Keratinocyte (primary cell): ENCODE results near the gene HYDIN. TPM values are rescaled to one million over a fixed set of nuclear protein-coding genes. Genes with fewer than 3 reads are reported as not detected.

Experiments
- DNase-seq: peaks from one replicate; pipeline ENCODE4 v3.0.0-alpha.2; 2011; ENCODE audit warnings: low read depth, missing footprints, low spot score
- FAIRE-seq: peaks from 2 replicates; lab custom pipeline; 2011; peaks lifted over from hg19 to GRCh38; lab: Jason Lieb, UNC
- H2AFZ ChIP-seq: 2 replicates; pipeline ENCODE4 v1.6.0; 2012; ENCODE audit warnings: low read length, control low read depth, inconsistent platforms; ENCODE audit not compliant: control insufficient read depth
- H3K27ac ChIP-seq: 2 replicates; pipeline ENCODE4 v1.5.1; 2011; ENCODE audit warnings: low read length; ENCODE audit not compliant: control insufficient read depth, insufficient read depth
- H3K27me3 ChIP-seq: 3 replicates; pipeline ENCODE4 v1.6.0; 2011; ENCODE audit warnings: low read length; ENCODE audit not compliant: control insufficient read depth, insufficient read depth; ENCODE audit errors: extremely low read depth
- H3K36me3 ChIP-seq, 2 experiments: 2 replicates in 1 of 2; 3 replicates in 1 of 2; pipeline ENCODE4 v1.5.1; 2011; ENCODE audit warnings: low read length in 2 of 2, mild to moderate bottlenecking in 1 of 2; ENCODE audit not compliant: control insufficient read depth in 2 of 2, insufficient read depth in 2 of 2; ENCODE audit errors: extremely low read depth in 1 of 2
- H3K4me1 ChIP-seq: 3 replicates; pipeline ENCODE4 v1.5.1; 2011; ENCODE audit warnings: low read length; ENCODE audit not compliant: control insufficient read depth, insufficient read depth; ENCODE audit errors: extremely low read depth
- H3K4me2 ChIP-seq: 3 replicates; pipeline ENCODE4 v1.6.0; 2011; ENCODE audit warnings: low read depth, low read length; ENCODE audit not compliant: control insufficient read depth, insufficient read depth; ENCODE audit errors: extremely low read depth
- H3K4me3 ChIP-seq, 3 experiments: fragments of 200-600 bp in 1 of 3; sonication (generic) in 1 of 3; 2 replicates in 2 of 3; 3 replicates in 1 of 3; pipeline ENCODE4 v1.5.1; 2011 to 2016; ENCODE audit warnings: low read length in 3 of 3, mild to moderate bottlenecking in 3 of 3, control low read depth in 2 of 3, inconsistent platforms in 1 of 3, low read depth in 1 of 3, mixed read lengths in 1 of 3, mixed run types in 1 of 3, moderate library complexity in 1 of 3; ENCODE audit not compliant: control insufficient read depth in 2 of 3, insufficient read depth in 2 of 3; ENCODE audit errors: extremely low read depth in 1 of 3
- H3K79me2 ChIP-seq: 2 replicates; pipeline ENCODE4 v1.6.0; 2012; ENCODE audit warnings: low read length; ENCODE audit not compliant: control insufficient read depth, insufficient read depth
- H3K9ac ChIP-seq: 3 replicates; pipeline ENCODE4 v1.6.0; 2011; ENCODE audit warnings: low read length; ENCODE audit not compliant: control insufficient read depth, insufficient read depth; ENCODE audit errors: extremely low read depth
- H3K9me1 ChIP-seq: 3 replicates; pipeline ENCODE4 v1.6.0; 2011; ENCODE audit warnings: low read length; ENCODE audit not compliant: control insufficient read depth, insufficient read depth; ENCODE audit errors: extremely low read depth
- H3K9me3 ChIP-seq: 2 replicates; pipeline ENCODE4 v1.5.1; 2012; ENCODE audit warnings: low read depth, low read length; ENCODE audit not compliant: control insufficient read depth
- H4K20me1 ChIP-seq: 3 replicates; pipeline ENCODE4 v1.6.0; 2011; ENCODE audit warnings: low read length; ENCODE audit not compliant: control insufficient read depth, insufficient read depth; ENCODE audit errors: extremely low read depth
- EZH2 ChIP-seq: IDR thresholded peaks from one replicate; pipeline ENCODE4 v1.6.1; 2012; ENCODE audit warnings: inconsistent platforms, mild to moderate bottlenecking, low read length, moderate library complexity
- dilution Hi-C: fragments of 300-500 bp; cut with MboI; formaldehyde crosslinking; loops from one replicate; pipeline ENCODE4 v1.7.0; 2020; ENCODE audit warnings: low sequenced_read_pairs; ENCODE audit not compliant: extremely low pct_ligation_motif_present
- polyA plus RNA-seq, 5 experiments: library from polyadenylated mRNA; depleted of rRNA in 3 of 5; stranded (reverse) in 3 of 5; stranded (forward) in 1 of 5; unstranded in 1 of 5; fragments of >200 nt; gene quantifications; 1 replicate in 1 of 5; 2 replicates in 3 of 5; 3 replicates in 1 of 5; pipeline versions ENCODE4 v1.2.1 to v1.2.3, GENCODE V29; 2011 to 2012; ENCODE audit warnings: missing spikeins in 2 of 5, low read depth in 1 of 5, low replicate concordance in 1 of 5
- TF ChIP-seq, protein P1 (sequence below), 3 experiments: IDR thresholded peaks in 1 of 3; conservative IDR thresholded peaks in 1 of 3; optimal IDR thresholded peaks in 1 of 3; 2 replicates in 2 of 3; 3 replicates in 1 of 3; pipeline versions ENCODE3 to v1.5.1; 2011; ENCODE audit warnings: low read length in 3 of 3, mild to moderate bottlenecking in 3 of 3, moderate library complexity in 2 of 3, control low read depth in 1 of 3, inconsistent platforms in 1 of 3; ENCODE audit not compliant: insufficient read depth in 2 of 3; ENCODE audit errors: extremely low read depth in 1 of 3

HYDIN gene
- polyA plus RNA-seq, 1 donor (not counting 4 experiments of a cell fraction or from before 2014, with no cell fraction given) = 0.49 TPM

DNA sequence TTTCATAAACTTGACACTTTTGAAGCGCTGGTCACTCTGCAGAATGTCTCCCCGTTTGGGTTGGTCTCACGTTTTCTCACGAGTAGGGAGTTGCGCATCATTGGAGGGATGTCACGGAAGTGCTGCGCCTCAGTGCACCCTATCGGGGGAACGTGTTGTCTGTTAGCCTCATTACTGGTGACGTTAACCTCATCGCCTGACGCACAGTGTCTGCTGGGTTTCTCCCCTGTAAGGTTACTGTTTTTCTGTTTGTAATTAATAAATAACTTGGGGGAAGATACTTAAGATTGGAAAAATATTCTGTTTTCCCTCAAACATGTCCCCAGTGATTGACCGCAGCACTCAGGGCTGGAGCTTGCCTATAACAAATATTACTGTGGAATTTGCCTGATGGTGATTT is 456.3 kb downstream of the HYDIN start:
- H3K79me2 ChIP-seq = no peaks in the 10 kb centered on the region
- H3K27ac ChIP-seq = no peak overlapping the region
- no peaks in the 10 kb centered on the region for H3K9me1 ChIP-seq
- peaks cover 4% of the 10 kb centered on the region for H4K20me1 ChIP-seq
- peaks cover 10 to 11% of the 10 kb centered on the region in 2 experiments for H3K36me3 ChIP-seq
- no peak overlapping the region for H3K4me2 ChIP-seq
- FAIRE-seq (no peak), DNase-seq (no peak)
- dilution Hi-C loops = no loop called here
- no peaks in the 10 kb centered on the region for H3K9me3 ChIP-seq
- no peak overlapping the region for H3K4me3 ChIP-seq
- H3K4me1 ChIP-seq = peaks cover 13% of the 10 kb centered on the region
- TF ChIP-seq, protein P1, sequence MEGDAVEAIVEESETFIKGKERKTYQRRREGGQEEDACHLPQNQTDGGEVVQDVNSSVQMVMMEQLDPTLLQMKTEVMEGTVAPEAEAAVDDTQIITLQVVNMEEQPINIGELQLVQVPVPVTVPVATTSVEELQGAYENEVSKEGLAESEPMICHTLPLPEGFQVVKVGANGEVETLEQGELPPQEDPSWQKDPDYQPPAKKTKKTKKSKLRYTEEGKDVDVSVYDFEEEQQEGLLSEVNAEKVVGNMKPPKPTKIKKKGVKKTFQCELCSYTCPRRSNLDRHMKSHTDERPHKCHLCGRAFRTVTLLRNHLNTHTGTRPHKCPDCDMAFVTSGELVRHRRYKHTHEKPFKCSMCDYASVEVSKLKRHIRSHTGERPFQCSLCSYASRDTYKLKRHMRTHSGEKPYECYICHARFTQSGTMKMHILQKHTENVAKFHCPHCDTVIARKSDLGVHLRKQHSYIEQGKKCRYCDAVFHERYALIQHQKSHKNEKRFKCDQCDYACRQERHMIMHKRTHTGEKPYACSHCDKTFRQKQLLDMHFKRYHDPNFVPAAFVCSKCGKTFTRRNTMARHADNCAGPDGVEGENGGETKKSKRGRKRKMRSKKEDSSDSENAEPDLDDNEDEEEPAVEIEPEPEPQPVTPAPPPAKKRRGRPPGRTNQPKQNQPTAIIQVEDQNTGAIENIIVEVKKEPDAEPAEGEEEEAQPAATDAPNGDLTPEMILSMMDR (optimal IDR thresholded peaks at IDR 0.05 in 1 of 3, IDR thresholded peaks at IDR 0.05 in 1 of 3, conservative IDR thresholded peaks at IDR 0.05 in 1 of 3; ENCODE audit: extremely low read depth in 1 of 3, insufficient read depth in 2 of 3, low read length in 3 of 3) = no peak
- no peak for TF ChIP-seq EZH2
- H3K9ac ChIP-seq = no peak overlapping the region
- H3K27me3 ChIP-seq = no peaks in the 10 kb centered on the region
- no peak overlapping the region for H2AFZ ChIP-seq

- no peaks in the 10 kb centered on the region for H3K9me3 ChIP-seq
- TF ChIP-seq, protein P1 (optimal IDR thresholded peaks at IDR 0.05 in 1 of 3, IDR thresholded peaks at IDR 0.05 in 1 of 3, conservative IDR thresholded peaks at IDR 0.05 in 1 of 3; ENCODE audit: extremely low read depth in 1 of 3, insufficient read depth in 2 of 3, low read length in 3 of 3) = no peak
- TF ChIP-seq EZH2 = no peak
- no peaks in the 10 kb centered on the region for H3K79me2 ChIP-seq
- H4K20me1 ChIP-seq = no peaks in the 10 kb centered on the region
- H3K27me3 ChIP-seq = no peaks in the 10 kb centered on the region
- no peak overlapping the region for H3K4me3 ChIP-seq
- peaks cover 8 to 13% of the 10 kb centered on the region in 2 experiments for H3K36me3 ChIP-seq
- H3K27ac ChIP-seq = no peak overlapping the region
- dilution Hi-C loops = no loop called here
- no peak overlapping the region for H3K9ac ChIP-seq
- DNase-seq = no peak
- no peak overlapping the region for H2AFZ ChIP-seq
- H3K4me2 ChIP-seq = no peak overlapping the region
- peaks cover 3% of the 10 kb centered on the region for H3K9me1 ChIP-seq
- FAIRE-seq = no peak
- H3K4me1 ChIP-seq = peaks cover 25% of the 10 kb centered on the region
Observed at GRCh38 chr16:70772493-70772892, 458.0 kb downstream of the HYDIN start.
